Stimulated activated CD8-positive, alpha-beta memory T cell treated with anti-CD3 and anti-CD28 coated beads, Interleukin-4, amount 100 ng/mL, for 48 hours (primary cell): ENCODE data around the gene TRIO.
A peak's percentile ranks its signal among the peaks of the same experiment; 100 is the strongest.

ENCODE experiments used
- DNase-seq: peaks from one replicate; pipeline ENCODE4 v3.0.0-alpha.2; 2020

Gene TRIO

GRCh38 chr5:14123974-14124482 is 19.1 kb upstream of the TRIO start:
- no peak for DNase-seq

- DNase-seq, result no peak
Measured at GRCh38 chr5:14125262-14125661, 17.9 kb upstream of the TRIO start.

- DNase-seq, result no peak
Measured at GRCh38 chr5:14127587-14127986, 15.6 kb upstream of the TRIO start.

GRCh38 chr5:14128079-14128478 is 15.1 kb upstream of the TRIO start:
- DNase-seq, result no peak

GRCh38 chr5:14129123-14129522 is 14.0 kb upstream of the TRIO start:
- DNase-seq, result no peak

- DNase-seq, result no peak
Measured at GRCh38 chr5:14131855-14132503, 11.2 kb upstream of the TRIO start.

GRCh38 chr5:14133394-14133793 is 9.7 kb upstream of the TRIO start:
- DNase-seq, result no peak

GRCh38 chr5:14134083-14134482 is 9.1 kb upstream of the TRIO start:
- no peak for DNase-seq

GRCh38 chr5:14134771-14135170 is 8.4 kb upstream of the TRIO start:
- no peak for DNase-seq

GRCh38 chr5:14135621-14136020 is 7.5 kb upstream of the TRIO start:
- no peak for DNase-seq

- DNase-seq, result no peak
Measured at GRCh38 chr5:14136228-14136627, 6.9 kb upstream of the TRIO start.

GRCh38 chr5:14138608-14139540 is 4.3 kb upstream of the TRIO start:
- no peak for DNase-seq

- DNase-seq, result no peak
Measured at GRCh38 chr5:14141764-14142163, 1.4 kb upstream of the TRIO start.

GRCh38 chr5:14142202-14142826 is 828 bp upstream of the TRIO start:
- DNase-seq, result no peak

- no peak for DNase-seq
Measured at GRCh38 chr5:14143546-14143840, 351 bp downstream of the TRIO start.

GRCh38 chr5:14143841-14144585 is 871 bp downstream of the TRIO start:
- peak; percentile 51 for DNase-seq

- DNase-seq, result peak; percentile 32
Measured at GRCh38 chr5:14144586-14145434, 1.7 kb downstream of the TRIO start.

GRCh38 chr5:14145435-14146334 is 2.5 kb downstream of the TRIO start:
- DNase-seq, result no peak

- DNase-seq, result no peak
Measured at GRCh38 chr5:14146725-14147124, 3.6 kb downstream of the TRIO start.

- DNase-seq, result no peak
Measured at GRCh38 chr5:14147210-14147609, 4.1 kb downstream of the TRIO start.

GRCh38 chr5:14148483-14148882 is 5.3 kb downstream of the TRIO start:
- DNase-seq, result no peak
